ENCODE data around the gene LIPN.

The LIPN gene

DNA sequence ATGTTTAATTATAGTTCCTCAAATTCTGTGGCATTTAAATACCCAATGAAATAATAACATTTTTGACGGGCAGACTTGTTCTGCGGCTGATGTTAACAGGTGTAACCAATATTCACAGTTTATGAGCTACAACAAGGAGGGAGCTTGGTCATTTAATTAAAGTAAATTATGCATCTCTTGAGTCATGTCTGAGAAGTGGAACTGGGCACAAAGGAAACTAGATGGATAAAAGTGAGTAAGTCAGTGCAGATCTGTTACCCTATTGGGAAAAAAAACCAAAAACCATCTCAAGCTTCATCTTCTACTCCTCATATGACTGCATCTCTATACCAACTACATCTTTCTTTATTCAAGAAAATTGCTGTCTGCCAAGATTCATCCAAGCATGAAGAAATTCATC lies 67.9 kb downstream of the LIPN start:
- no peak for DNase-seq (ENCODE audit: low spot score)

DNA sequence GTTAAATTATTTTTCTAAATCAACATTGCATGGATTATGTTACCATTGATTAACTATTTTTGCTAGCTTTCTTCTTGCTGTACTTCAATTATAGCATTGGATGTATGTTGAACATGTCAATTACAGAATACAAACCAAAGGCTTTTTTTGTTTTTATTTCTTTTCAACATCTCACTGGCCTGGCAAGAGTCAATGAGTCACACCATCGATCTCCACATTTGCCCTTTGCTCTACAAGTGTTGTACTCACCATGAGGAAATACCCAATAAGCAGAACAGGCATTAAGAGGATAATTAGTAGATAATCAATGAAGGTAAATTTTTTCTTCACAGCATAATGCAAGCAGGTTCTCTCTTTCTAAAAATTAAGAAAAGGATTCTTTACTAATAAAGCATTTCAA lies 68.5 kb downstream of the LIPN start:
- DNase-seq (ENCODE audit: low spot score) = no peak

Measured in HuH-7.5 (cell line).